ENCODE data around the gene RTL5.

The RTL5 gene

GRCh38 chrX:72128881-72129280 is 2.8 kb downstream of the RTL5 start:
- DNase-seq = peak; percentile 7

- no peak for DNase-seq
These were observed 3.4 kb downstream of the RTL5 start for GRCh38 chrX:72128183-72128834.

DNA sequence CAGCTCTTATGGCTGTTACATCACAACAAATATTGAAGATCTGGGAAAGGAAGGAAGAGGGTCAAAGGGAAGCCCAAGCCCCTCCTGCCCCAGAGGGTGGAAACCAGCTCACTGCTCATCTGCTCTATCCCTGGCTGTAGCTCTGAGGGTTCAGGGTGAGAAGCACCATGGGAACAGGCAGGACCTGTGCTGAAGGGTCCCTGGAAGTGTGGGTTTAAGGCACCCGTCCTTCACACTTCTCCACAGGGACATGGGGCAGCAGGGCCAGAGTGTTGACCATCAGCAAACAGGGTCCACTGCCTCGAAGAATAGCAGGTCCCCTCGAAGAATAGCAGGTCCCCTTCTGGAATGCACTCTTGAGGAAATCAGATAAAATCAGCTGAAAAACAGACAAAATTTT is 4.4 kb downstream of the RTL5 start:
- no peak for DNase-seq

DNA sequence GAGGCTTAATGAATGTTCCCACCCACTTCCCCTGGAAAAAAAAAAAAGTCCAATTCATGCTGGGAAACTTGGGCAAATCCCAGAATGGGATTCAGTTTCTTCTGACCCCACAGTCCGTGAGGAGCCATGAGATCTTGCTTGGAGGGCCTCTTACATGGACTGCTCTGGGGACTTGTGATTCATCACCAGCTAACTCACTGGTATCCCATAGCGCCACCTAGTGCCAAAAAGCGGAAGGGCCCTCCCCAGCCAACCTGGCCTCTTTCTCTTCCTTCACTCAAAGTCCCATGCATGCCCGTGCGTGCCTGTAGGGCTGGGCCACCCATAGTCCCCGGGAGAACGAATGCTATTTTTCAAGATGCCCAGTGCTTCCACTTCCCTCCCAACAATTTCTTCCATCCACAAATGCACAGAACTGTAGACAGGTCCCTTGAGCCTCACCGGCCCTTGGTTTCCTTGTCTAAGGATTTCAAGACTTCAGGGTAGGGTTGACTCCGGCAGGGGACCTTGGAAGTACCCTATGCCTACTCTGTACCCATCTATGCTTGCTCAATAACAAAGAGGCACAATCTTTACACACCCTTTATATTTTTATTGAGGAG is 5.1 kb downstream of the RTL5 start:
- peak; percentile 82 for DNase-seq

DNA sequence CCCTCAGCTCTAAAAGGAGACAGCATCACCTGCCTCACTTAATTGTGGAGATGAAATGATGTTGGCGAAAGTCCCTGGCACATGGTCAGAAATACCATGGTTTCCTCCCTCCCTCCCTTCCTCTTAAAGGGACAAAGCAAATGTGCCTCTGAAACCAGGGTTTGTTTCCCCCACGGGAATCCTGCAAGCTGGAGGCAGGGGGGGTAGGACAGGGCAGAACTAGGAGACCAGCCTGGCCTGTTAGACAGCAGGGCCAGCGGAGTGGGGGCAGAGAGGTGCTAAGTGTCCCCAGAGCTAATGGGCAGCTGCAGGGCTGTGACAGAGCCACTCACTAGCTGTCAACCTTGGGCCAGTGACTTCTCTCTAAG is 5.7 kb downstream of the RTL5 start:
- no peak for DNase-seq

- DNase-seq = no peak
These were observed 6.2 kb downstream of the RTL5 start for GRCh38 chrX:72125331-72126047.

DNA sequence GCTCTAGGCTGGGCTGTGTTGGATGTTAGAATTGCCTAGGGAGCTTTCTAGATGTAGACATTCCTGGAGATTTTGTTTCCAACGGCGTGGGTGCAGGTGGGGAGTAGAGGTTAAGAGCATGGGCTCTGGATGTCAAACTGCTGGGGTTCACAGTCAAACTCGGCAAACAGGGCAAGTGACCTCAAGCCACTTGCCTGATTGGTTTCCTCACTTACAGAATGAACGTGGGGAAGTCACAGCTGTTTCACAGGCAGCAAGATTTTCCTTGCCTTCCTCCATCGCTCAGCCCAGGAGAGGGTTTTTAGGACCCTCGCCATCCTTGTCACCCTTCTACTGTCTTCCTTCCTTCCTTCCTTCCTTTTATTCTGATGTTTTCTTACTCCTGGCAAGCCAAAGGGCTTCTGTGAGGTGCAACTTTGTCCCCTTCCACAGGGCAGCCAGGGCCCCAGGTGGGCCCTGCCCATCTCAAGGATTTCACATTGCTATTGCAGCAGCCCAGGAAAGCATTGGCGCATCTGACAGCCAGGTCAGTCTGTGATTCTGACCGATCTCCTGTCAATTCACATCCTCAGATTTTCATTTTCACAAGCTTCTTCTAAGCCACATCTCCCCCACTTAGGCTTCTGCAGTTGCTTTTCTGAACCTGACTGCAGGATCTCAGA is 7.0 kb downstream of the RTL5 start:
- no peak for DNase-seq

- no peak for DNase-seq
These were observed 8.1 kb downstream of the RTL5 start for GRCh38 chrX:72123471-72124185.

GRCh38 chrX:72122621-72123337 is 8.9 kb downstream of the RTL5 start:
- DNase-seq = no peak

- DNase-seq = peak; percentile 32
These were observed 10.3 kb downstream of the RTL5 start for GRCh38 chrX:72121383-72121782.

DNA sequence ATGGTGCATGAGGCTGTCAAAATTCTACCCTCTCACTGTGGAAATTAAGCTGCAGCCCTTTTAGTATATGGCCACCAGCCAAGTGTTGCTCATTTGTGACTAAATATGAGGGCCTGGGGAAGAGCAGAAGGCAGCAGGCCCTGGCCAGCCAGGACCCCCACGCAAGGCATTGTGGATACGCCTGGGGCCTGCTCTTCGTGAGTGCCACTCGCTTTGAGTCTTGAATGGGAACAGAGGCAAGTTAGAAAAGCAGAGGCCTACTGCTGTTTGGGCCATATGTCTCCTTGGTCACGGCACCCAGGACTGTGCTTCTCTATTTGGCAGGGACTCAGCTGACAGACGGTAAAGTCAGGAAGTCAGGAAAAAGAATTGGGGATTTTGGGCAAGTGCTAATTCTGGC is 10.9 kb downstream of the RTL5 start:
- DNase-seq = no peak

DNA sequence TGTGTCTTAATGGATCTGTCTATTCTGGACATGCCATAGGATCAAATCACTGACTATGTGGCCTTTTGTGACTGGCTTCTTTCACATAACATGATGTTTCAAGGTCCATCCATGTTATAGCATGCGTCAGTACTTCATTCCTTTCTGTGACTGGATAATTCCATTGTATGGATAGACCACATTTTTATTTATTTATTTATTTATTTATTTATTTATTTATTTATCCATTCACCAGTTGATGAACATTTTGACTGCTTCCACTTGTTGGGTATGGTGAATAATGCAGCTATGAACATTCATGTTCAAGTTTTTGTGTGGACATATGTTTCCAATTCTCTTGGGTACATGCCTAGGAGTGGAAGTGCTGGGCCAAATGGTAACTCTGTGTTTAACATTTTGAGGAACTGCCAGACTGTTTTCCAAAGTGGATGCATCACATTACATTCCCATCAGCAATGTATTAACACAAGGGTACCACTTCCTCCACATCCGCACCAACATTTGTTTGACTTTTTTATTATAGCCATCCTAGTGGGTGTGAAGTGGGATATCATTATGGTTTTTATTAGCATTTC is 14.0 kb downstream of the RTL5 start:
- no peak for DNase-seq

DNA sequence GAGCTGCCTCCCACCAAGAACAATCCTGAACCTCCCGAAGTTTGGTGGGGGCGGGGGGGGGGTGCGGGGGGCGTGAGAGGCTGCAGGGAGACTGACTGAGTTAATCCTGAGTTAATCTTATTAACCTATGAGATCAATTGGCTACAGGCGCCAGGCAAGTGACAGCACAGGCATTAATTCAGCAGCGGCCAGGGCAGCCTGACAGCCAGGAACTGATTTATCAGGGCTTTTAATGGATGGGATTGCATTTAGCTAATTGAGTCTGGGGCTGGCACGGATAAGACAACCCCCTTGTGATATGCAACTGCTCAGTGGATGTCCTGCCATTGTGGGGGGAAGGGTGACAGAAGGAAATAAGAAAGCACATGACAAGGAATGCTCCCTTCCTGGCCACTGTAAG is 16.3 kb downstream of the RTL5 start:
- no peak for DNase-seq

GRCh38 chrX:72114807-72115206 is 16.9 kb downstream of the RTL5 start:
- no peak for DNase-seq

GRCh38 chrX:72114306-72114705 is 17.4 kb downstream of the RTL5 start:
- DNase-seq = no peak

GRCh38 chrX:72113461-72113860 is 18.3 kb downstream of the RTL5 start:
- no peak for DNase-seq

DNA sequence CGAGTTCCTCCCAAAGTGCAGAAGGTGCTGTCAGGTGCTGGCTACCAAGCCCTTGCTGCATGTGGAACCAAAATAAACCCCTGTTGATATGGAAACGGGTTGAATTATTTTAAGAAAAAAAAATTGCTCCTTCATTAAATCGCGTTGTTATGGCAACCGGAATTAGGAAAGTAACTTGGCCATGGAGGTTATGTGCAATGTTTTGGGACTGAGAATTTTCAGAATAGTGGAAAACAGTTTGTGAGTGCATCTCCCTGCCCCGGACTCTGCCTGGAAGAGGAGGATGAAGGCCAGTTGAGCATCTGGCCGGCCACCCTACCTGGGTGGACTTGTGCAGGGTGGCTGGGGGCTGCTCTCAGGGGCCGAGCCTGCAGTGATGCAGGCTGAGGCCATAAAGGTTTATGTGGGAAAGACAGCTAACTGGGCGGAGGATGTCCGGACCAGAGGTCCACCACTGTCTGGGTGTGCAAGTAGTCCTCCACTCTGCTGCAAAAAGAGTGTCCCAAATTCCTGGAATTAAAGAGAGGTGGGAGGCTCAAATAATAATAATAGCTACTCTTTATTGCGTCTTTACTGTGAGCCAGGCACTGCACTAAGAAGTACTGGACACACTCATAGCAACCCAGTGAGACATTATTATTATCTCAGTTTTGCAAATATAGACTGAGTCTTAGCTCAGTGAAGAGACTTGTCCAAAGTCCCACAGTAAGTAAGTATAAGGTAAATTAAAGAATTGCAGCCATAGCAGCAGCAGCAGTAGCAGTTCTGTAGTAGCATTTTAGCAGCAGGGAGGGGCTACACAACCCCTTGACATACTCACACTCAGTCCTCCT is 20.6 kb downstream of the RTL5 start:
- DNase-seq = no peak

DNA sequence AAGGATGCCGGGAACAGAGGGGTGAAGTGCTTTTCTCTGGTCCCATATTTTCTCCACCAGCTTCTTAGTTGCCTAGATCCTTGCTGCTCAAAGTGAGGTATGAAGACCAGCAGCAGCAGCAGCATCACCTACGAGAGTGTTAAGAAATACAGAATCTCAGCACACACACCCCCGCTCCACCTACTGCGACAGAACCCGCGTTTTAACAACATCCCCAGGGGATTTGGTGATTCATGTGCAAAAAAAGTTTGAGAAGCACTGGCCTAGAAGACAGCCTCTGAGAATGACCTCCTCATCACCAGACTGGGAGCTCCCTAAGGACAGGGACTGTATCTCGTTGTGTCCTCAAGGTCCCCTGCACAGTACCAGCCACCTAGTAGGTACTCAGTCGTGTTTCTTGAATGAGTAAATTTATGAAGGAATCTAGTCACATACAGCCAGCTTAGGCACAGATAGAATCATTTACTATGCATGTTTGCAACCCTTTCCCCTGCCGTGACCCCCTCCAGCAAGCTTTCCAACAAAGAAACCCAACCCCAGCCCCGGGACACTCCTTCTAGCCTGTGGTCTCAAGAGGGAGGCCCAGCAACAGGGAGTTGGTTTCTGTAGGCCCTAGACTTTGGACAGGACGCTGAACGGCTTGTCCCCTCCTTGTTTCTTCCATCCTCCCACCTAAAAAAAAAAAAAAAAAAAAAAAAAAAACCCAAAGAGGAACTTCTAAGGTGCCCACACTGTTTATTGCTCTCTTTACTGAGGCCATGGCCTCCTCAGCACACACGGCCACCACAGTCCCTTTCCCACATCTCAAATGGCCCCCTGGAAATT is 21.5 kb downstream of the RTL5 start:
- DNase-seq = no peak

- DNase-seq = no peak
These were observed 23.0 kb downstream of the RTL5 start for GRCh38 chrX:72108666-72109065.

DNA sequence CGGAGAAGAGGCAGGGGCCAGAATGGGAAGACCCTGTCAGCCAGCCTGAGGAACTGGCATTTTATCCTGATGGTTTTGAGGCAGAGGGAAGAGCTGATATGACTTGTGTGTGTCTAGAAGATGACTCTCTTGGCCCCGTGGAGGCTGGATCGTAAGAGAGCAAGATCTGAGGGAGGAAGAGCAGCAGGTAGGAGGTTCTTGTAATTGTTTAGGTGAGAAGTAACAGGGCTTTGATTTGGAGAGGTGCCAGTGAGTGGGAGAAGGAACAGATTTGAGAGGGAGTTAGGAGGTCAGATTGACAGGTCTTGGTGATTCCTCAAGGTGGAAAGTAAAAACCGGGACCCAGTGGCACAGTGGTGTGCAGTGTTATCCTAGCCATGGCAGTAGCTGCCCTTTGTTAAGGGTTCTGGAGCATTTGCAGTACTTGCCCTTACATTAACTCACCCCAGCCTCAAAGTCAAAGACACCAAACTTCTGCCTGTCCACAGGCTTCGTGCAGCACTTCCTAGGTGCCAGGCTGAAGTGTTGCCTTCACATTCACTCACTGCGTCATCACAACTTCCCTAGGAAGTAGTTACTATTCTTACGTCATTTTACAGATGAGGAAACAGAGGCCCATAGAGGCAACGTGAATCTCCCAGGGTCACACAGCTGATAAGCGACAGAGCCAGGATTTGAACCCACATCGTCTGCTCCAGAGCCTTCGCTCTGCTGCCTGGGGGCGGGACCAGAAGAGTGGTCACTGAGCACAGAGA is 23.7 kb downstream of the RTL5 start:
- no peak for DNase-seq

All from activated CD4-positive, alpha-beta T cell treated with anti-CD3 and anti-CD28 coated beads, Interleukin-2, amount 50 U/mL, for 1 hour (primary cell).